ENCODE data around the gene LCK.

- TF ChIP-seq CTCF (IDR thresholded peaks at IDR 0.05; ENCODE audit: low read length): no peak
- no peak for TF ChIP-seq EZH2 (IDR thresholded peaks at IDR 0.05; ENCODE audit: borderline replicate concordance, low read length)
These were observed 58.9 kb downstream of the LCK start for GRCh38 chr1:32309960-32310359.

All from OCI-LY1 (cell line).